ENCODE measurements around the gene MYO3B. TPM values are rescaled to one million over a fixed set of nuclear protein-coding genes. Genes with fewer than 3 reads are reported as not detected.

The MYO3B gene
- total RNA-seq, 1 experiment from 2014 or later, result 0.35 TPM

GRCh38 chr2:170680172-170680941 is 502.4 kb downstream of the MYO3B start:
- peak; percentile 43 for DNase-seq
- no peaks in the 10 kb centered on the region for H3K27me3 ChIP-seq (ENCODE audit: control insufficient read depth, insufficient read depth, low read length)
- no peak overlapping the region for H3K4me3 ChIP-seq (ENCODE audit: insufficient read depth, low read depth, low read length)
- no peaks in the 10 kb centered on the region for H3K36me3 ChIP-seq (replicated peaks; ENCODE audit: control insufficient read depth, insufficient read depth, low read length)

- Histone ChIP-seq H3K36me3 (replicated peaks; ENCODE audit: control insufficient read depth, insufficient read depth, low read length) (no peaks in the 10 kb centered on the region), H3K27me3 (ENCODE audit: control insufficient read depth, insufficient read depth, low read length) (no peaks in the 10 kb centered on the region), H3K4me3 (ENCODE audit: insufficient read depth, low read depth, low read length) (no peak overlapping the region)
- DNase-seq, result no peak
These were observed 503.4 kb downstream of the MYO3B start for GRCh38 chr2:170681311-170681710.

GRCh38 chr2:170685591-170685990 is 507.6 kb downstream of the MYO3B start:
- Histone ChIP-seq H3K36me3 (replicated peaks; ENCODE audit: control insufficient read depth, insufficient read depth, low read length) (no peaks in the 10 kb centered on the region), H3K4me3 (ENCODE audit: insufficient read depth, low read depth, low read length) (no peak overlapping the region), H3K27me3 (ENCODE audit: control insufficient read depth, insufficient read depth, low read length) (no peaks in the 10 kb centered on the region)
- DNase-seq, result peak; percentile 60

GRCh38 chr2:170689481-170689880 is 511.5 kb downstream of the MYO3B start:
- no peak overlapping the region for H3K4me3 ChIP-seq (ENCODE audit: insufficient read depth, low read depth, low read length)
- H3K36me3 ChIP-seq (replicated peaks; ENCODE audit: control insufficient read depth, insufficient read depth, low read length), result no peaks in the 10 kb centered on the region
- H3K27me3 ChIP-seq (ENCODE audit: control insufficient read depth, insufficient read depth, low read length), result no peaks in the 10 kb centered on the region
- no peak for DNase-seq

- H3K4me3 ChIP-seq (ENCODE audit: insufficient read depth, low read depth, low read length), result no peak overlapping the region
- H3K27me3 ChIP-seq (ENCODE audit: control insufficient read depth, insufficient read depth, low read length), result no peaks in the 10 kb centered on the region
These were observed 512.7 kb downstream of the MYO3B start for GRCh38 chr2:170690640-170691039.

GRCh38 chr2:170694316-170694715 is 516.4 kb downstream of the MYO3B start:
- H3K27me3 ChIP-seq (ENCODE audit: control insufficient read depth, insufficient read depth, low read length), result no peaks in the 10 kb centered on the region
- no peaks in the 10 kb centered on the region for H3K36me3 ChIP-seq (replicated peaks; ENCODE audit: control insufficient read depth, insufficient read depth, low read length)
- H3K4me3 ChIP-seq (ENCODE audit: insufficient read depth, low read depth, low read length), result no peak overlapping the region
- DNase-seq, result no peak

More at GRCh38 chr2:170690640-170691039, 512.7 kb downstream of the MYO3B start:
- H3K36me3 ChIP-seq (replicated peaks; ENCODE audit: control insufficient read depth, insufficient read depth, low read length), result no peaks in the 10 kb centered on the region
- no peak for DNase-seq

- no peak for DNase-seq
- Histone ChIP-seq H3K36me3 (replicated peaks; ENCODE audit: control insufficient read depth, insufficient read depth, low read length) (no peaks in the 10 kb centered on the region), H3K4me3 (ENCODE audit: insufficient read depth, low read depth, low read length) (no peak overlapping the region), H3K27me3 (ENCODE audit: control insufficient read depth, insufficient read depth, low read length) (no peaks in the 10 kb centered on the region)
These were observed 517.8 kb downstream of the MYO3B start for GRCh38 chr2:170695521-170696410.

- Histone ChIP-seq H3K4me3 (ENCODE audit: insufficient read depth, low read depth, low read length) (no peak overlapping the region), H3K27me3 (ENCODE audit: control insufficient read depth, insufficient read depth, low read length) (no peaks in the 10 kb centered on the region), H3K36me3 (replicated peaks; ENCODE audit: control insufficient read depth, insufficient read depth, low read length) (no peaks in the 10 kb centered on the region)
- no peak for DNase-seq
These were observed 519.0 kb downstream of the MYO3B start for GRCh38 chr2:170696948-170697347.

GRCh38 chr2:170701011-170701410 is 523.1 kb downstream of the MYO3B start:
- no peak for DNase-seq
- Histone ChIP-seq H3K36me3 (replicated peaks; ENCODE audit: control insufficient read depth, insufficient read depth, low read length) (no peaks in the 10 kb centered on the region), H3K27me3 (ENCODE audit: control insufficient read depth, insufficient read depth, low read length) (no peaks in the 10 kb centered on the region), H3K4me3 (ENCODE audit: insufficient read depth, low read depth, low read length) (no peak overlapping the region)

GRCh38 chr2:170703776-170704476 is 526.0 kb downstream of the MYO3B start:
- H3K4me3 ChIP-seq (ENCODE audit: insufficient read depth, low read depth, low read length), result no peak overlapping the region
- no peaks in the 10 kb centered on the region for H3K36me3 ChIP-seq (replicated peaks; ENCODE audit: control insufficient read depth, insufficient read depth, low read length)
- DNase-seq, result no peak
- peaks cover 17% of the 10 kb centered on the region; the same call in 1 of the 2 replicates for H3K27me3 ChIP-seq (ENCODE audit: control insufficient read depth, insufficient read depth, low read length)
